ENCODE data around the gene ACSF3. TPM values are rescaled to one million over a fixed set of nuclear protein-coding genes. Genes with fewer than 3 reads are reported as not detected.

The ACSF3 gene
- total RNA-seq, 1 donor from 2014 or later, result 14.5 TPM

GRCh38 chr16:89123001-89123830, 29.6 kb downstream of the ACSF3 start:
- Histone ChIP-seq H3K4me3 (no peak overlapping the region), H3K9me3 (ENCODE audit: low read depth) (no peaks in the 10 kb centered on the region), H3K4me1 (no peaks in the 10 kb centered on the region), H3K4me2 (no peak overlapping the region), H3K27me3 (no peaks in the 10 kb centered on the region), H3F3A (ENCODE audit: low read depth) (no peaks in the 10 kb centered on the region), H3K79me2 (ENCODE audit: low read depth) (no peaks in the 10 kb centered on the region), H3K36me3 (no peaks in the 10 kb centered on the region), H3K9ac (no peak overlapping the region), H3K27ac (no peak overlapping the region), H2AFZ (replicated peaks) (no peak overlapping the region), H4K20me1 (ENCODE audit: low read depth) (no peaks in the 10 kb centered on the region)
- peaks cover 6% of the 10 kb centered on the region for H3K9me3 Mint-ChIP-seq
- no peak for DNase-seq (ENCODE audit: low spot score)
- H3K27me3 Mint-ChIP-seq (ENCODE audit: insufficient read depth, low read depth), result peaks cover 2% of the 10 kb centered on the region
- peaks cover 20% of the 10 kb centered on the region for H3K36me3 Mint-ChIP-seq
- peak overlapping the region; percentile 57 for H3K27ac Mint-ChIP-seq
- TF ChIP-seq CTCF (IDR thresholded peaks at IDR 0.05) (no peak), EZH2 (IDR thresholded peaks at IDR 0.05) (no peak), EZH2phosphoT487 (IDR thresholded peaks at IDR 0.05) (no peak)
- no peak overlapping the region for H3K4me3 Mint-ChIP-seq
- peaks cover 8% of the 10 kb centered on the region for H3K4me1 Mint-ChIP-seq

- no peak overlapping the region for H2AFZ ChIP-seq (replicated peaks)
- no peak overlapping the region for H3K4me3 Mint-ChIP-seq
Measured at GRCh38 chr16:89123831-89124100, 30.1 kb downstream of the ACSF3 start.

GRCh38 chr16:89129378-89129777, 35.7 kb downstream of the ACSF3 start:
- no peaks in the 10 kb centered on the region for H3K4me1 ChIP-seq
- no peak overlapping the region for H3K4me3 ChIP-seq
- no peaks in the 10 kb centered on the region for H3F3A ChIP-seq (ENCODE audit: low read depth)
- no peak for TF ChIP-seq EZH2phosphoT487 (IDR thresholded peaks at IDR 0.05)
- TF ChIP-seq CTCF (IDR thresholded peaks at IDR 0.05), result no peak
- no peak for TF ChIP-seq EZH2 (IDR thresholded peaks at IDR 0.05)
- H3K27ac ChIP-seq, result no peak overlapping the region
- H3K9me3 ChIP-seq (ENCODE audit: low read depth), result no peaks in the 10 kb centered on the region
- no peak overlapping the region for H2AFZ ChIP-seq (replicated peaks)
- Mint-ChIP-seq H3K27me3 (ENCODE audit: insufficient read depth, low read depth) (no peaks in the 10 kb centered on the region), H3K9me3 (peaks cover 6% of the 10 kb centered on the region), H3K4me1 (no peaks in the 10 kb centered on the region), H3K36me3 (peaks cover 35% of the 10 kb centered on the region), H3K27ac (no peak overlapping the region), H3K4me3 (no peak overlapping the region)
- H3K36me3 ChIP-seq, result peaks cover 5% of the 10 kb centered on the region
- no peak overlapping the region for H3K4me2 ChIP-seq
- H4K20me1 ChIP-seq (ENCODE audit: low read depth), result no peaks in the 10 kb centered on the region
- H3K79me2 ChIP-seq (ENCODE audit: low read depth), result no peaks in the 10 kb centered on the region
- no peaks in the 10 kb centered on the region for H3K27me3 ChIP-seq
- no peak overlapping the region for H3K9ac ChIP-seq
- DNase-seq (ENCODE audit: low spot score), result no peak

More at GRCh38 chr16:89123831-89124100, 30.1 kb downstream of the ACSF3 start:
- peaks cover 6% of the 10 kb centered on the region for H3K9me3 Mint-ChIP-seq
- H3K4me1 ChIP-seq, result no peaks in the 10 kb centered on the region
- no peaks in the 10 kb centered on the region for H3K9me3 ChIP-seq (ENCODE audit: low read depth)
- no peak overlapping the region for H3K27ac ChIP-seq
- H3K4me3 ChIP-seq, result no peak overlapping the region
- no peak for DNase-seq (ENCODE audit: low spot score)
- H3K36me3 ChIP-seq, result no peaks in the 10 kb centered on the region
- no peaks in the 10 kb centered on the region for H3K27me3 ChIP-seq
- H4K20me1 ChIP-seq (ENCODE audit: low read depth), result no peaks in the 10 kb centered on the region
- peaks cover 3% of the 10 kb centered on the region for H3K4me1 Mint-ChIP-seq
- H3K27me3 Mint-ChIP-seq (ENCODE audit: insufficient read depth, low read depth), result no peaks in the 10 kb centered on the region
- no peak for TF ChIP-seq CTCF (IDR thresholded peaks at IDR 0.05)
- no peak for TF ChIP-seq EZH2phosphoT487 (IDR thresholded peaks at IDR 0.05)
- no peak for TF ChIP-seq EZH2 (IDR thresholded peaks at IDR 0.05)
- H3K79me2 ChIP-seq (ENCODE audit: low read depth), result no peaks in the 10 kb centered on the region
- no peak overlapping the region for H3K4me2 ChIP-seq
- no peak overlapping the region for H3K27ac Mint-ChIP-seq
- H3K9ac ChIP-seq, result no peak overlapping the region
- peaks cover 21% of the 10 kb centered on the region for H3K36me3 Mint-ChIP-seq
- H3F3A ChIP-seq (ENCODE audit: low read depth), result no peaks in the 10 kb centered on the region

Data from neural progenitor cell (in vitro differentiated cells).